Common myeloid progenitor, CD34-positive (primary cell): ENCODE measurements around the gene PI4KA.
"Not testable (repeated sequence)": the region's sequence is repeated elsewhere in the genome, so short reads cannot be mapped to it uniquely, and the experiment has no call there.

Experiments
- CTCF ChIA-PET: fragments of 350-600 bp; sonication (Branson Sonifier 250); formaldehyde crosslinking; loops from one replicate; lab custom pipeline; 2021; ENCODE audit warnings: antibody characterized with exemption; lab: Charles Lee
- POLR2A ChIA-PET: fragments of 350-600 bp; sonication (Branson Sonifier 250); formaldehyde crosslinking; loops from one replicate; lab custom pipeline; 2021; ENCODE audit warnings: antibody characterized with exemption; lab: Charles Lee
- DNase-seq, 3 donors: peaks; one replicate each; pipeline versions ENCODE4 v3.0.0 to v3.0.0-alpha.2; 2013
- H3K27ac ChIP-seq, 2 experiments: 1 replicate in 1 of 2; 2 replicates in 1 of 2; pipeline ENCODE4 v1.7.0; 2013; ENCODE audit warnings: inconsistent platforms in 2 of 2, low read length in 2 of 2, mild to moderate bottlenecking in 2 of 2, low read depth in 1 of 2, moderate library complexity in 1 of 2; ENCODE audit not compliant: severe bottlenecking in 2 of 2, insufficient read depth in 1 of 2, poor library complexity in 1 of 2
- H3K27me3 ChIP-seq, 5 experiments: replicated peaks in 2 of 5; 1 replicate in 3 of 5; 2 replicates in 2 of 5; pipeline versions ENCODE4 v1.6.1 to v1.7.0; 2013; ENCODE audit warnings: low read length in 4 of 5, mild to moderate bottlenecking in 2 of 5, moderate library complexity in 2 of 5, inconsistent platforms in 1 of 5; ENCODE audit not compliant: insufficient read depth in 5 of 5, control insufficient read depth in 4 of 5
- H3K36me3 ChIP-seq, 4 experiments: 1 replicate in 2 of 4; 2 replicates in 2 of 4; pipeline versions ENCODE4 v1.6.1 to v1.7.0; 2013; ENCODE audit warnings: low read length in 3 of 4, control low read depth in 1 of 4, mild to moderate bottlenecking in 1 of 4; ENCODE audit not compliant: control insufficient read depth in 4 of 4, insufficient read depth in 4 of 4
- H3K4me1 ChIP-seq, 4 experiments: 1 replicate in 3 of 4; 2 replicates in 1 of 4; pipeline versions ENCODE4 v1.6.1 to v1.7.1; 2013; ENCODE audit warnings: low read length in 3 of 4, mild to moderate bottlenecking in 3 of 4, control low read depth in 1 of 4, inconsistent platforms in 1 of 4, moderate library complexity in 1 of 4; ENCODE audit not compliant: control insufficient read depth in 4 of 4, insufficient read depth in 4 of 4; ENCODE audit errors: control extremely low read depth in 1 of 4
- H3K4me3 ChIP-seq, 7 experiments: 1 replicate in 4 of 7; 2 replicates in 3 of 7; pipeline versions ENCODE4 v1.5.1 to v1.7.0; 2013; ENCODE audit warnings: mild to moderate bottlenecking in 7 of 7, low read length in 6 of 7, moderate library complexity in 6 of 7, inconsistent platforms in 2 of 7, low read depth in 2 of 7, control low read depth in 1 of 7; ENCODE audit not compliant: insufficient read depth in 4 of 7, control insufficient read depth in 1 of 7; ENCODE audit errors: extremely low read depth in 1 of 7
- H3K9me3 ChIP-seq, 5 experiments: 1 replicate in 4 of 5; 2 replicates in 1 of 5; pipeline versions ENCODE4 v1.6.1 to v1.7.1; 2013; ENCODE audit warnings: low read length in 4 of 5, mild to moderate bottlenecking in 2 of 5, inconsistent platforms in 1 of 5, low read depth in 1 of 5, moderate library complexity in 1 of 5; ENCODE audit not compliant: control insufficient read depth in 4 of 5, insufficient read depth in 2 of 5; ENCODE audit errors: control extremely low read depth in 1 of 5
- WGBS: methylation state at CpG from one replicate; pipeline ENCODE4 v1.1.5; 2013; ENCODE audit not compliant: insufficient coverage; 5-methylcytosine and 5-hydroxymethylcytosine counted together

Gene PI4KA

DNA sequence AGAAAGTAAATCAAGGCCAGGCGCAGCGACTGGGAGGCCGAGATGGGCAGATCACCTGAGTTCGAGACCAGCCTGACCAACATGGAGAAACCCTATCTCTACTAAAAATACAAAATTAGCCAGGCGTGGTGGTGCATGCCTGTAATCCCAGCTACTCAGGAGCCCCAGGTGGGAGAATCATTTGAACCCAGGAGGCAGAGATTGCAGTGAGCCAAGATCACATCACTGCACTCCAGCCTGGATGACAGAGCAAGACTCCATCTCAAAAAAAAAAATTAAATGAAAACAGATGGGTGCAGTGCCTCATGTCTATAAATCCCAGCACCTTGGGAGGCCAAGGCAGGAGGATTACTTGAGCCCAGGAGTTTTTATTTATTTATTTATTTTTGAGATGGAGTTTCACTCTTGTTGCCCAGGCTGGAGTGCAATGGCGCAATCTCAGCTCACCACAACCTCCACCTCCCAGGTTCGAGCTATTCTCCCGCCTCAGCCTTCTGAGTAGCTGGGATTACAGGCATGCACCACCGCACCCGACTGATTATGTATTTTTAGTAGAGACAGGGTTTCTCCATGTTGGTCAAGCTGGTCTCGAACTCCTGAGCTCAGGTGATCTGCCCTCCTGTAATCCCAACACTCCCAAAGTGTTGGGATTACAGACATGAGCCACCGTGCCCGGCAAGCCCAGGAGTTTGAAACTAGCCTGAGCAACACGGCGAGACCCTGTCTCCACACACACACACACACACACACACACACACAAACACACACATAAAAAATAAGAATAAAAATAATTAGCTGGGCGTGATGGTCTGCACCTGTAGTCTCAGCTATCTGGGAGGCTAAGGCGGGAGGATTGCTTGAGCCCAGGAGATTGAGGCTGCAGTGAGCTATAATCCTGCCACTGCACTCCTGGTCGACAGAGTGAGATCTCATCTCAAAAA, 42.8 kb upstream of the PI4KA start:
- CTCF ChIA-PET: interaction anchor here (0.6 to 0.7 kb wide), 2 partner anchors 33 to 366 kb away, joined by 3 read pairs; no protein-coding TSS in a partner anchor
- H3K27ac ChIP-seq, H3K4me3 ChIP-seq, DNase-seq, POLR2A ChIA-PET, H3K4me1 ChIP-seq, H3K9me3 ChIP-seq, H3K36me3 ChIP-seq, H3K27me3 ChIP-seq: not testable (repeated sequence)
- WGBS: 87% methylated on average over 3 of the region's 18 CpGs

DNA sequence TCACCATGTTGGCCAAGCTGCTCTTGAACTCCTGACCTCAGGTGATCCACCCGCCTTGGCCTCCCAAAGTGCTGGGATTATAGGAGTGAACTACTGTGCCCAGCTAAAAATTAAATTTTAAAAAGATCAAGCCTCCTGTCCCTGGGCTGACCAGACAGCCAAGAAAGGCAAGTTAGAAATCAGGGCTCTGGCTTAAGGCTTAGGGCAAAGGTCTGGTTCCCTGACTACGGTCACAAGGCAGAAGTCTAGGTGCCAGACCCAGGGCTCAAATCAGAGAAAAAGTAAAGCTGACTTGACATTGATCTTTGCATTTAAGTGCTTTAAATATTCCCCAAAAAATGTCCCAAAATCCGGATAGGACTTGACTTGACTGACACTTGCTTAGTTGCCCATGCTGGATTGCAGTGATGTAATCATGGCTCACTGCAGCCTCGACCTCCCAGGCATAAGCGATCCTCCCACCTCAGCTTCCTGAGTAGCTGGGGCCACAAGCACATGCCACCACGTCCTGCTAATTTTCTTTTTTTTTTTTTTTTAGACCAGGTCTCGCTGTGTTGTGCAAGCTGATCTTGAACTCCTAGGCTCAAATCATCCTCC, 41.3 kb upstream of the PI4KA start:
- WGBS: 55% methylated on average over 4 of the region's 7 CpGs
- H3K4me3 ChIP-seq: no peak overlapping the region
- no peaks in the 10 kb centered on the region for H3K36me3 ChIP-seq
- no peaks in the 10 kb centered on the region for H3K9me3 ChIP-seq
- POLR2A ChIA-PET: no interaction called here
- H3K4me1 ChIP-seq: peaks cover 0 to 8% (median 0%) of the 10 kb centered on the region in 4 experiments
- DNase-seq: no peak
- CTCF ChIA-PET: interaction anchor here (2.8 kb wide), 1 partner anchor 14 kb away, joined by 10 read pairs; no protein-coding TSS in a partner anchor
- no peak overlapping the region for H3K27ac ChIP-seq
- no peaks in the 10 kb centered on the region for H3K27me3 ChIP-seq

DNA sequence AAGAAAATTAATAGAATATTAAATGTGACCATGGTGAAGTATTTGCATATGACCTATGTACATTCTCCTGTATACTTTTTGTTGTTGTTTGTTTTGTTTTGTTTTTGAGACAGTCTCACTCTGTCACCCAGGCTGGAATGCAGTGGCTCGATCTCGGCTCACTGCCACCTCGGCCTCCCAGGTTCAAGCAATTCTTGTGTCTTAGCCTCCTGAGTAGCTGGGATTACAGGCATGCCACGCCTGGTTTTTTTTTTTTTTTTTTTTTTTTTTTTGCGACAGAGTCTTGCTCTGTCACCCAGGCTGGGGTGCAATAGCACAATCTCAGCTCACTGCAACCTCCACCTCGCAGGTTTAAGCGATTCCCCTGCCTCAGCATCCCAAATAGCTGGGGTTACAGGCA, 39.1 kb upstream of the PI4KA start:
- 100% methylated on average over 2 of the region's 7 CpGs for WGBS

DNA sequence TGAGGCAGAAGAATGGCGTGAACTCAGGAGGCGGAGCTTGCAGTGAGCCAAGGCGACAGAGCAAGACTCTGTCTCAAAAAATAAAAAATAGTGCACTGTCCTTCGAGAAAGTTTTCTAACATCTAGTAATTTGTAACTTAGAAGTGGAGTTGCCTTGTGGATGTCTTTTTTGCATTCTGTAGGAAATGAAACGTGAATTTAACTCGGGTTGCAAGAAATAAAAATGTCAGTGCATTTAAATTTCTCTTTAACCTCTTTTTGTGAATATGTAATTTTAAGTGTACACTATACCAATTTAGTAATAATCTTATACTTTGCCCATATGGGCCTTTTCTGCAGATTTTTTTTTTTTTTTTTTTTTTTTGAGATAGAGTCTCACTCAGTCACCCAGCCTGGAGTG, 32.4 kb upstream of the PI4KA start:
- no peaks in the 10 kb centered on the region for H3K9me3 ChIP-seq
- DNase-seq: no peak
- no peak overlapping the region for H3K27ac ChIP-seq
- no peaks in the 10 kb centered on the region for H3K27me3 ChIP-seq
- peaks cover 0 to 3% (median 1%) of the 10 kb centered on the region in 4 experiments for H3K4me1 ChIP-seq
- WGBS: 97% methylated on average over 3 of the region's 6 CpGs
- ChIA-PET POLR2A (no interaction called here), CTCF (interaction anchor here (0.9 to 1.4 kb wide), 3 partner anchors 13 to 72 kb away, joined by 3 to 5 read pairs (median 4); partner anchors contain the start of gene CRKL)
- no peak overlapping the region for H3K4me3 ChIP-seq
- H3K36me3 ChIP-seq: peaks cover 9 to 30% (median 23%) of the 10 kb centered on the region in 4 experiments

More for the DNA sequence above, 39.1 kb upstream of the PI4KA start:
- H3K4me1 ChIP-seq, H3K27ac ChIP-seq, DNase-seq, H3K9me3 ChIP-seq, H3K4me3 ChIP-seq, H3K36me3 ChIP-seq, H3K27me3 ChIP-seq, POLR2A ChIA-PET: not testable (repeated sequence)
- CTCF ChIA-PET: interaction anchor here (0.7 to 2.8 kb wide), 3 partner anchors 10 to 142 kb away, joined by 4 to 10 read pairs (median 4); no protein-coding TSS in a partner anchor

DNA sequence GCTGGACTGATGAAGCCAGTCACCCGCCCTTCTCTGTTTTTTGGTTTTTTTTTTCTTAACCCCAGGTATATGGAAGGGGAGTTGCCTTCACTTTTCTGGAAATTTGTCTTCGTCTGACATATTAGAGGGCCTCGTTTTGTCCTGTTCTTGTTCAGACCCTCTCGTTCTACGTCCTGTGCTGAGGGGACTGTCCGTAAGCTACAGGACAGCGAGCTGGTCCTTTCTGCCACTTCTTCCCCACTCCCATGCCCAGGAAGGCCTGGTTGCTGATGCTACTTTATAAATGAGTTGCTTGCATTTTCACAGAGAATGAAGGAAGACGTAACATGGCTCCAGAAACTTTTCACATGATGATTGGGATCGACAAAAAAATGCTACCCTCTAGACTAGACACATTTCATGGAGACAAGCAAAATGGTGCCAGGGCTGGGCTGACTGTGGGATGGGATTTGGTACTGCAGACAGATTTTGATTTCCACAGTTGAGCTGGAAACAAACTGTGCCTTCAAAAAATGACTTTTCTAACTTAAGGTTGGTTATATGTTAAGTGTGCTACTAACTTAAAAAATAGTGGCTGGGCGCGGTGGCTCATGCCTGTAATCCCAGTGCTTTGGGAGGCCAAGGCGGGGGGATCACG, 31.4 kb upstream of the PI4KA start:
- POLR2A ChIA-PET: no interaction called here
- H3K36me3 ChIP-seq: peaks cover 9 to 36% (median 25%) of the 10 kb centered on the region in 4 experiments
- peaks cover 0 to 12% (median 10%) of the 10 kb centered on the region in 4 experiments for H3K4me1 ChIP-seq
- no peaks in the 10 kb centered on the region for H3K27me3 ChIP-seq
- WGBS: 95% methylated on average over 6 of the region's 13 CpGs
- H3K9me3 ChIP-seq: no peaks in the 10 kb centered on the region
- no peak overlapping the region for H3K27ac ChIP-seq
- no peak overlapping the region for H3K4me3 ChIP-seq
- no peak for DNase-seq
- CTCF ChIA-PET: interaction anchor here (1.0 kb wide), 1 partner anchor 69 kb away, joined by 3 read pairs; no protein-coding TSS in a partner anchor

DNA sequence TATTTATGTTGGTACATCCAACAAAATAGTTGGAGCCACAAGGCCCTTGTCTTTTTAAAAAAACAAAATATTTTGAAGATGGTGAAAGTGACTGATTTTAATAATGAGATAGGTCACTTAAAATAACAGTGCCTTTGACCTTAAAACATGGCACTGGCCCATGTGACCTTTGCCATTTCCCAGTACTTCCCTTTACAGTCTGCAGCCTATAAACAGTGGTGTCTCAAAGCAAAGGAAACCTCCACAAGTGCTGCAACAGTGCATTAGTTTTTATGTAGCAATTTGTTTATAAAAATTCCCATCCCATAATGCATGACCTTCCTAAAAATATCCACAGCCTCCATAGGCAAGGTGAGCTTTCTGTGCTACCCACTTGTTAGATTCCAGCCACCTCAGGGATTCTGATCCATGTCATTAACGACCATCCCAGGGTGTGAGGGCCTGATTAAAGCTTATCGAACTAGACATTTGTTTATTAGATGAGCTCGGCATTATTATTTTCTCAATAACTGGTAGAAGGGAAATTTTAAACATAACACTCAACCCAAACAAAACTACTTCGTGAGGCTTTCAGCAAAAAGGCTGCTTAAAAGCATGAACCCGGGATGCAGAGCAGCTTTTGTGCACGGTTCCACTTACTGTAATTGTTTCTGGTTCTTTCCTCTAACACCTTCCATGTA, 30.6 kb upstream of the PI4KA start:
- Histone ChIP-seq H3K9me3 (no peaks in the 10 kb centered on the region), H3K4me1 (peaks cover 0 to 12% (median 10%) of the 10 kb centered on the region in 4 experiments), H3K4me3 (no peak overlapping the region), H3K27me3 (no peaks in the 10 kb centered on the region), H3K27ac (no peak overlapping the region), H3K36me3 (peaks cover 9 to 41% (median 30%) of the 10 kb centered on the region in 4 experiments)
- 100% methylated on average over 4 of the region's 6 CpGs for WGBS
- DNase-seq: no peak
- ChIA-PET CTCF (interaction anchor here (1.0 kb wide), 2 partner anchors 21 to 70 kb away, joined by 3 to 4 read pairs; no protein-coding TSS in a partner anchor), POLR2A (no interaction called here)
